Prostate gland (tissue), 2 donors: Measurements from ENCODE around the gene TXNL4A. TPM values are rescaled to one million over a fixed set of nuclear protein-coding genes. Genes with fewer than 3 reads are reported as not detected.

Experiments
- DNase-seq: peaks from one replicate; pipeline ENCODE4 v3.0.0-alpha.2; 2019; ENCODE audit warnings: low spot score
- H3K27ac ChIP-seq, 2 donors: fragments of 200-600 bp; sonication (generic); 2 replicates each; pipeline ENCODE4 v1.5.1; 2017 to 2019
- H3K27me3 ChIP-seq: fragments of 200-600 bp; sonication (generic); replicated peaks from 2 replicates; pipeline ENCODE4 v1.5.1; 2019; ENCODE audit not compliant: insufficient read depth
- H3K36me3 ChIP-seq, 2 donors: fragments of 200-600 bp; sonication (generic); 1 replicate in 1 of 2; 2 replicates in 1 of 2; pipeline versions ENCODE4 v1.5.1 to v1.8.1; 2017 to 2019
- H3K4me1 ChIP-seq: fragments of 200-600 bp; sonication (generic); replicated peaks from 2 replicates; pipeline ENCODE4 v1.5.1; 2019
- H3K4me3 ChIP-seq, 2 donors: fragments of 200-600 bp; sonication (generic); 2 replicates each; pipeline ENCODE4 v1.5.1; 2017 to 2019
- H3K9me3 ChIP-seq: fragments of 200-600 bp; sonication (generic); 2 replicates; pipeline ENCODE4 v1.5.1; 2017
- POLR2A ChIP-seq: fragments of 450-650 bp; IDR thresholded peaks from one replicate; pipeline ENCODE4 v1.6.1; 2016; ENCODE audit warnings: antibody characterized with exemption, mild to moderate bottlenecking
- POLR2AphosphoS5 ChIP-seq: sonication (generic); formaldehyde crosslinking; IDR thresholded peaks from one replicate; pipeline ENCODE4 v1.6.1; 2017; ENCODE audit warnings: antibody characterized with exemption
- whole genome bisulfite sequencing: methylation state at CpG from one replicate; pipeline ENCODE4 v1.1.5; 2018; 5-methylcytosine and 5-hydroxymethylcytosine counted together
- intact Hi-C: fragments of 100-400 bp; cut with DNase I; formaldehyde crosslinking; loops from one replicate; pipeline ENCODE4 v1.14.2; 2022
- total RNA-seq, 2 donors: library from RNA; depleted of rRNA; stranded (reverse); fragments of >200 nt; gene quantifications; one replicate each; pipeline ENCODE4 v1.1.0, GENCODE V29; 2016
- TF ChIP-seq, protein P1 (sequence below), 4 experiments: fragments of 200-600 bp in 2 of 4; fragments of 450-650 bp in 2 of 4; sonication (generic) in 2 of 4; IDR thresholded peaks; 1 replicate in 3 of 4; 2 replicates in 1 of 4; pipeline ENCODE4 v1.5.1; 2016 to 2019; ENCODE audit warnings: antibody characterized with exemption in 4 of 4, mild to moderate bottlenecking in 2 of 4, moderate library complexity in 2 of 4

TXNL4A gene
- total RNA-seq, 2 donors from 2014 or later = 25.4 to 35.2 TPM

DNA sequence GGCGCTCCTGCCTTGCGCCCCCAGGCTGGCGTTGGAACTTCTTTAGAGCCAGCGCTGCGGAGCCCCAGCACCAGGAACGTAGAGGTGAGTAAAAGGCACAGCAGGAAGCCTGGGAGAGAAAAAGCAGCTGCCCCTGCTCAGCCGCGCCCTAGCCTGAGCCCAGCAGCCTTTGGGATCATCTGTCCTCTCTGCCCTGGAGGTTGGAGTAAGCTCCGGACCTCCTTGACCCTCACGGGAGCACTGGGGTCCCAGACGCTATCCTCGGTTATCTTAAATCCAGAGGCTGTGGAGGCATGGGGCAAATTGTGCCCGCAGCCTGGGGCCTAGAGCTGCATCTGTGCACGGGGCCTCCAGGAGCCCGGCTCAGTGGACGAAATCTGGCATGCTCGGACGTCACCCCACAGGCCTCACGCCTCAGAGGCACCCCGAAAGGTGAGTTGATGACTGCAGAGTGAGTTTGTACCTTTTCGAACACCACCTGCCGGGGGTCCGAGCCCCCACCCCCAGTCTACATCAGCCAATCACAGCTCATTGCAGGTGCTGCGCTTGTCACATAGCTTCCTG lies 35.3 kb downstream of the TXNL4A start:
- Histone ChIP-seq H3K4me1 (peaks cover 5% of the 10 kb centered on the region), H3K27me3 (no peaks in the 10 kb centered on the region), H3K36me3 (no peaks in the 10 kb centered on the region), H3K4me3 (no peak overlapping the region), H3K9me3 (no peaks in the 10 kb centered on the region), H3K27ac (no peak overlapping the region)
- intact Hi-C loops = loop anchor here (5.0 kb wide), 1 partner anchor 79 kb away; the partner anchor contains the start of gene RBFA
- DNase-seq = no peak
- TF ChIP-seq, protein P1, sequence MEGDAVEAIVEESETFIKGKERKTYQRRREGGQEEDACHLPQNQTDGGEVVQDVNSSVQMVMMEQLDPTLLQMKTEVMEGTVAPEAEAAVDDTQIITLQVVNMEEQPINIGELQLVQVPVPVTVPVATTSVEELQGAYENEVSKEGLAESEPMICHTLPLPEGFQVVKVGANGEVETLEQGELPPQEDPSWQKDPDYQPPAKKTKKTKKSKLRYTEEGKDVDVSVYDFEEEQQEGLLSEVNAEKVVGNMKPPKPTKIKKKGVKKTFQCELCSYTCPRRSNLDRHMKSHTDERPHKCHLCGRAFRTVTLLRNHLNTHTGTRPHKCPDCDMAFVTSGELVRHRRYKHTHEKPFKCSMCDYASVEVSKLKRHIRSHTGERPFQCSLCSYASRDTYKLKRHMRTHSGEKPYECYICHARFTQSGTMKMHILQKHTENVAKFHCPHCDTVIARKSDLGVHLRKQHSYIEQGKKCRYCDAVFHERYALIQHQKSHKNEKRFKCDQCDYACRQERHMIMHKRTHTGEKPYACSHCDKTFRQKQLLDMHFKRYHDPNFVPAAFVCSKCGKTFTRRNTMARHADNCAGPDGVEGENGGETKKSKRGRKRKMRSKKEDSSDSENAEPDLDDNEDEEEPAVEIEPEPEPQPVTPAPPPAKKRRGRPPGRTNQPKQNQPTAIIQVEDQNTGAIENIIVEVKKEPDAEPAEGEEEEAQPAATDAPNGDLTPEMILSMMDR (IDR thresholded peaks at IDR 0.05) = no peak
- TF ChIP-seq POLR2AphosphoS5 (no peak), POLR2A (no peak)
- 90% methylated on average over 22 of the region's 24 CpGs for WGBS

DNA sequence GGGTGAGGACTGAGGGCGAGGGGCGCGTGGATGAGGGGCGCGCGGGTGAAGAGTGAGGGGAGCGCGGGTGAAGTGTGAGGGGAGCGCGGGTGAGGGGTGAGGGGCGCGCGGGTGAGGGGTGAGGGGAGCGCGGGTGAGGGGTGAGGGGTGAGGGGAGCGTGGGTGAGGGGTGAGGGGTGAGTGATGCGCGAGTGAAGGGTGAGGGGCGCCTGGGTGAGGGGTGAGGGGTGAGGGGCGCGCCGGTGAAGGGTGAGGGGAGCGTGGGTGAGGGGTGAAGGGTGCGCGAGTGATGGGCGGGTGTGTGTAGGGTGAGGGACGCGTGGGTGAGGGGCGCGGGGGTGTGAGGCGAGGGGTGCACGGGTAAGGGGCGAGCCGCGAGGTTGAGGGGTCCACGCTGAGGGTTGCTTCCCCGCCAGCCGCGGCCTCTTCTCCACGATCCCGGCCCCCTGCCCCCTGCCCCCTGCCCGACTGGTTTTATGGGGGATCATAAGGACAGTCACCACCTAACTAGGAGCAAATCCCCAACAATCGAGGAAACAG lies 35.8 kb downstream of the TXNL4A start:
- H3K4me3 ChIP-seq = peak overlapping the region; percentile 90 to 97
- H3K9me3 ChIP-seq = no peaks in the 10 kb centered on the region
- H3K27me3 ChIP-seq = no peaks in the 10 kb centered on the region
- no peak for DNase-seq
- TF ChIP-seq POLR2A = no peak
- TF ChIP-seq POLR2AphosphoS5 = no peak
- TF ChIP-seq, protein P1 (IDR thresholded peaks at IDR 0.05) = no peak
- H3K27ac ChIP-seq = no peak overlapping the region
- WGBS = 37% methylated on average over 43 of the region's 43 CpGs
- H3K4me1 ChIP-seq = peaks cover 10% of the 10 kb centered on the region
- intact Hi-C loops = loop anchor here (5.0 kb wide), 1 partner anchor 80 kb away; the partner anchor contains the start of gene RBFA
- H3K36me3 ChIP-seq = no peaks in the 10 kb centered on the region

DNA sequence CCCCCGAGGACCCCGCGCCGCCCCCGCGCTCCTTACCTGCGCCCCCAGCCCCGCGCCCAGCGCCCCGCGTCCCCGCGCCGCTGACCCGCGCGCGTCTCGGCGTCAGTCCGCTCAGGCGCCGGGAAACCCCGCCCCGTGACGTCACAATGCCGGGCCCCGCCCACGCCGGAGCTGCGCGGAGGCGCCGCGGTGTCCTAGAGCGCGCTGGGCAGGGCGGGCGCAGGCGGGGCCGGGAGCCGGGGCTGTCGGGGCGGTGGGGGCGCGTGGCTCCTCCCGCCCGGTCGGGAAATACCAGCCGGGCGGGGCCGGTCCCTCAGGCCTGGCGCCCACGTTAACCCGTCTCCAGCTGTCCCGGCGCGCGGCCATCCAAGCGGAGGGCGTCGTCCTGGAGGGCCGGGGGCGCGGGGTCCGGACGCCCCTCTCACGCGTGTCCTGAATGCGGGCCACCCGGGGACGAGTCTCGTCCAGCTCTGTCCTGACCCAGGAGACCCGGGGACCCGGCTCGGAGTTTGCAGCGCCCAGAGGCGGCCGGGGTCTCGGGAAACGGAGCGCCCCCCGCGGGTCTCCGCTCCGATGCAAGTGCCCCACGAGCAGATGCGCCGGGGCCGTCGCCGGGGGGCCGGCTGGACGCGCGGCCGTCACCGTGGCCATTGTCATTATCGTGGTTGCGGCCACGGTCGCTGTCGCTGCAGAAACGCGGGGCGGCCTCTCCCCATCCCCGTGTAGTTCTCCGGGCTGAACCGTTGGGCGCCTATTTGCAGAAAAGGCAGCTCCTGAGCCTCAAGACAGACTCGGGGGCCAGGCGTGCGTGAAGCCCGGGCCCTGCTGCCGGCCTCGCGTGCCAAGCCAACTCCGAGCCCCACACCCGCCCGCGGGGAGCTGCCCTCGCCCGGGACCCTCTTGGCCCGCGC lies 36.6 kb downstream of the TXNL4A start, which contains the start of gene SLC66A2:
Gene SLC66A2, minus strand, starts transcription at position 109 of the 911 bp plus-strand sequence. CDS start 727 bp downstream, outside the sequence.
- Histone ChIP-seq H3K9me3 (no peaks in the 10 kb centered on the region), H3K27ac (peak within 1 kb of the TSS; percentile 74 to 80), H3K4me3 (peak within 1 kb of the TSS; percentile 90 to 97), H3K36me3 (no peaks in the 10 kb centered on the region), H3K4me1 (peaks cover 10% of the 10 kb centered on the region), H3K27me3 (no peaks in the 10 kb centered on the region)
- intact Hi-C loops = loop anchor here (5.0 kb wide), 1 partner anchor 81 kb away; the partner anchor contains the start of gene RBFA
- DNase-seq = peak; percentile 88
- TF ChIP-seq, protein P1 (IDR thresholded peaks at IDR 0.05) = no peak
- TF ChIP-seq POLR2AphosphoS5 (no peak), POLR2A (peak; percentile 81)
- WGBS = under 1% methylated on average over 45 of the region's 126 CpGs

DNA sequence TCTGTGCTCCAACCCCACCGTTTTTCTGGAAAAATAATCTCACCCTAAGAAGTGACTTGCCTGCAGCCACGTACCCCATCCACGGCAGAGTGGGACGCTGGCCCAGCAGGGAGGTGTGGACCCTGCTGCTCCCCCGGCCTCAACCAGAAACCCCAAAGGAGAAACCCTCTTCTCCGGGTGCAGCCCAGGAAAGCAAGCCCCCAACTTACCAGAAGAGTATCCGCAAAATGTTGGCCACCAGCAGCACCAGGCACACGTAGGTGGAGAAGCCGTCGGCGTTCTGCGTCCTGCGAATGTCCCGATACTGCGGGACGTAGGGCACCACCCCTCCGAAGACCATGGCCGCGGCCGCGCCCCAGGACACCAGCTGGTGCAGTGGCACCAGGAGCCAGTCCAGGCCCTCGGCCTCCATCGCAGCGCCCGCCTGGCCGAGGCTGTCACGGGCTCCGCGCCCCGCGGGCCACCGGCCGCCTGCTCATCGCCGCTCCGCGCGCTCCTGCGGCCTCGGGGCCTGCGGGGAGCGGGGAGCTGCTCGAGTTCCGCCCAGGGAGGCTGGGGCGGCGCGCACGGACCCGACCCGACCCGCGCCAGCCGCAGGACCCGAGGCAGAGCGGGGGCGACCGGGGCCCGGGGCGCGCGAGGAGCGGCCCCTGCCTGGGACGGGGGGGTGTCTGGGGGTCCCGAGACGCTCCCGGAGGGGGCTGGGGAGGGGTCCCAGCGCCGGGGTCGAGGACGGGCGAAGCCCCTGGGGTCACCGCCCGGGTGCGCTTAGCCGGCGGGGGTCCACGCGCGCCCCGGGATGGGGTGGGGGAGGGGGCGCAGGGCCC lies 37.6 kb downstream of the TXNL4A start:
- Histone ChIP-seq H3K9me3 (no peaks in the 10 kb centered on the region), H3K4me1 (peaks cover 10% of the 10 kb centered on the region), H3K4me3 (peak overlapping the region; percentile 90 to 97), H3K36me3 (no peaks in the 10 kb centered on the region), H3K27me3 (no peaks in the 10 kb centered on the region), H3K27ac (peak overlapping the region; percentile 74 to 80)
- peak; percentile 53 for TF ChIP-seq POLR2A
- TF ChIP-seq, protein P1 (IDR thresholded peaks at IDR 0.05) = no peak
- WGBS = 2% methylated on average over 48 of the region's 81 CpGs
- intact Hi-C loops = loop anchor here (5.0 kb wide), 1 partner anchor 82 kb away; the partner anchor contains the start of gene RBFA
- no peak for DNase-seq
